Gastrocnemius medialis (tissue), 4 donors: ENCODE data around the gene KLF11. TPM values are rescaled to one million over a fixed set of nuclear protein-coding genes. Genes with fewer than 3 reads are reported as not detected.

Experiments used
- ATAC-seq, 2 donors: fragments of 150-250 bp; one replicate each; pipeline ENCODE4 v1.9.1; 2016
- DNase-seq, 2 donors: peaks; one replicate each; pipeline ENCODE4 v3.0.0-alpha.2; 2019
- H3K27ac ChIP-seq, 4 donors: fragments of 200-600 bp; sonication (generic); 1 replicate in 1 of 4; 2 replicates in 3 of 4; pipeline ENCODE4 v1.5.1; 2016 to 2018; ENCODE audit warnings: mild to moderate bottlenecking in 2 of 4, moderate library complexity in 1 of 4
- H3K27me3 ChIP-seq, 3 donors: fragments of 200-600 bp; sonication (generic) in 2 of 3; 1 replicate in 1 of 3; 2 replicates in 2 of 3; pipeline versions ENCODE4 v1.5.1 to v1.6.0; 2016 to 2019; ENCODE audit warnings: mild to moderate bottlenecking in 1 of 3, moderate library complexity in 1 of 3
- H3K36me3 ChIP-seq, 2 donors: fragments of 200-600 bp; sonication (generic) in 1 of 2; one replicate each; pipeline ENCODE4 v1.5.1; 2017 to 2018
- H3K4me1 ChIP-seq, 2 donors: fragments of 200-600 bp; sonication (generic) in 1 of 2; one replicate each; pipeline ENCODE4 v1.5.1; 2016 to 2017; ENCODE audit warnings: mild to moderate bottlenecking in 2 of 2
- H3K4me3 ChIP-seq, 4 donors: fragments of 200-600 bp; sonication (generic) in 3 of 4; 1 replicate in 1 of 4; 2 replicates in 3 of 4; pipeline ENCODE4 v1.5.1; 2016 to 2019; ENCODE audit warnings: mild to moderate bottlenecking in 2 of 4
- H3K9me3 ChIP-seq, 3 donors: fragments of 200-600 bp; sonication (generic) in 2 of 3; 1 replicate in 1 of 3; 2 replicates in 2 of 3; pipeline ENCODE4 v1.5.1; 2016 to 2019
- POLR2A ChIP-seq, 2 donors: fragments of 450-650 bp; IDR thresholded peaks; one replicate each; pipeline ENCODE4 v1.6.1; 2017; ENCODE audit warnings: antibody characterized with exemption in 2 of 2, mild to moderate bottlenecking in 2 of 2, moderate library complexity in 2 of 2
- in situ Hi-C, 4 donors: fragments of 200-750 bp; cut with MboI; loops; one replicate each; pipeline versions ENCODE4 v1.15.0 to v1.8.0; 2017; ENCODE audit warnings: low sequenced_read_pairs in 4 of 4
- intact Hi-C: fragments of 100-400 bp; cut with DNase I; formaldehyde crosslinking; loops from one replicate; pipeline ENCODE4 v1.15.1; 2023; ENCODE audit warnings: low total_unique reads
- total RNA-seq, 4 donors: library from RNA; depleted of rRNA; stranded (reverse); fragments of >200 nt; gene quantifications; one replicate each; pipeline versions ENCODE4 v1.1.0 to v1.2.3, GENCODE V29; 2016
- TF ChIP-seq, protein P1 (sequence below), 5 experiments: fragments of 450-650 bp in 3 of 5; fragments of 200-600 bp in 2 of 5; sonication (generic) in 2 of 5; IDR thresholded peaks in 4 of 5; conservative IDR thresholded peaks in 1 of 5; 1 replicate in 4 of 5; 2 replicates in 1 of 5; pipeline ENCODE4 v1.5.1; 2016 to 2019; ENCODE audit warnings: antibody characterized with exemption in 5 of 5, mild to moderate bottlenecking in 3 of 5, moderate library complexity in 3 of 5

Gene KLF11
- total RNA-seq, 4 donors from 2014 or later, result 7.6 to 18.3 (median 12.9) TPM

GRCh38 chr2:10095175-10095574 is 51.8 kb downstream of the KLF11 start:
- no peak for TF ChIP-seq POLR2A (IDR thresholded peaks at IDR 0.05)
- TF ChIP-seq, protein P1, sequence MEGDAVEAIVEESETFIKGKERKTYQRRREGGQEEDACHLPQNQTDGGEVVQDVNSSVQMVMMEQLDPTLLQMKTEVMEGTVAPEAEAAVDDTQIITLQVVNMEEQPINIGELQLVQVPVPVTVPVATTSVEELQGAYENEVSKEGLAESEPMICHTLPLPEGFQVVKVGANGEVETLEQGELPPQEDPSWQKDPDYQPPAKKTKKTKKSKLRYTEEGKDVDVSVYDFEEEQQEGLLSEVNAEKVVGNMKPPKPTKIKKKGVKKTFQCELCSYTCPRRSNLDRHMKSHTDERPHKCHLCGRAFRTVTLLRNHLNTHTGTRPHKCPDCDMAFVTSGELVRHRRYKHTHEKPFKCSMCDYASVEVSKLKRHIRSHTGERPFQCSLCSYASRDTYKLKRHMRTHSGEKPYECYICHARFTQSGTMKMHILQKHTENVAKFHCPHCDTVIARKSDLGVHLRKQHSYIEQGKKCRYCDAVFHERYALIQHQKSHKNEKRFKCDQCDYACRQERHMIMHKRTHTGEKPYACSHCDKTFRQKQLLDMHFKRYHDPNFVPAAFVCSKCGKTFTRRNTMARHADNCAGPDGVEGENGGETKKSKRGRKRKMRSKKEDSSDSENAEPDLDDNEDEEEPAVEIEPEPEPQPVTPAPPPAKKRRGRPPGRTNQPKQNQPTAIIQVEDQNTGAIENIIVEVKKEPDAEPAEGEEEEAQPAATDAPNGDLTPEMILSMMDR (IDR thresholded peaks at IDR 0.05 in 4 of 5, conservative IDR thresholded peaks at IDR 0.05 in 1 of 5), result no peak
- no peak overlapping the region for H3K27ac ChIP-seq
- no peaks in the 10 kb centered on the region for H3K9me3 ChIP-seq
- H3K27me3 ChIP-seq, result peaks cover 9 to 16% (median 10%) of the 10 kb centered on the region in 3 donors
- H3K4me3 ChIP-seq, result no peak overlapping the region
- in situ Hi-C loops (no loop called here), intact Hi-C loops (no loop called here)
- H3K36me3 ChIP-seq, result no peaks in the 10 kb centered on the region
- DNase-seq, result no peak
- peaks cover 0 to 6% of the 10 kb centered on the region in 2 donors for H3K4me1 ChIP-seq
- no peak for ATAC-seq

- Histone ChIP-seq H3K27ac (no peak overlapping the region), H3K27me3 (peaks cover 0 to 3% (median 2%) of the 10 kb centered on the region in 3 donors), H3K4me3 (no peak overlapping the region), H3K9me3 (no peaks in the 10 kb centered on the region), H3K4me1 (peaks cover 0 to 6% of the 10 kb centered on the region in 2 donors), H3K36me3 (no peaks in the 10 kb centered on the region)
- in situ Hi-C loops, result no loop called here
- DNase-seq (no peak), ATAC-seq (no peak)
- TF ChIP-seq, protein P1 (IDR thresholded peaks at IDR 0.05 in 4 of 5, conservative IDR thresholded peaks at IDR 0.05 in 1 of 5), result no peak
- no peak for TF ChIP-seq POLR2A (IDR thresholded peaks at IDR 0.05)
- intact Hi-C loops, result loop anchor here (1.0 to 2.0 kb wide), 3 partner anchors 24 to 284 kb away; no protein-coding TSS in a partner anchor
Observed at GRCh38 chr2:10096641-10097040, 53.3 kb downstream of the KLF11 start.

DNA sequence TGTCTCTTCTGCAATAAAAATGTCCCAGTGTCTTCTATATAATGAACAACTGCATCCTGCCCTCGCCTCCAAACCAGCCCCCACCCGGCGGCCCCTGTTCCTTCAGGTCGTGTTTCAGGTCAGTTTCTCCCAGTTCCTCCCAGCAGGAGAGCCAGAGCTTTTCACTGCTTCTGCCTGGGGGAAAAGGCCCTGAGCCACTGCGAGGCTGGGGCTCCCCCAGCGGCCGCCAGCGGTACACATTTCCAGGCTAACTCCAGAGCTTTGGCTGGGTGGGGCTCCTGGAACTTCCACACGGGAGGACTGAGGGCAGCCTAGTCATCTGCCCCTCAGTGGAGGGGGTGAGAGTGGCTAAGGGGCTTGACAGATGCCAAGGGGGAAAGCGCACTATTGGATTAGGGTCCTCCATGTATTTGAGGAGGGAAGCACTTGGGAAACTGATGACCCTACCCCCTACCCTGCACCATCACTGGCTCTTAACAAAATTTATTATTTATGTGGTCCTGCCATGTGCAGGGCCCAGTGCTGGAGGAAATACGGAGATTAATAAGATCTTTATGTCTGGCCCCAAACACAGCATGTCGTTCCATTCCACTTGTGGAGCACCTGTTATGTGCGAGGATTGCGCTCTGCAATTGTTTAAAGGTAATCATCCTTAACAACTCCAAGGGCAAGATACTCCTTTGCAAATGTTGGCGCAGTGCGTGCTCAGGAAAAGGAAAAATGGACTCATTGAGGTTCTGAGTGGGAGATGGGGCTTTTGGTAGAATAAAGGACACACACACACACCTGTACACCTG is 54.2 kb downstream of the KLF11 start:
- Histone ChIP-seq H3K27ac (no peak overlapping the region), H3K9me3 (no peaks in the 10 kb centered on the region), H3K4me1 (peaks cover 0 to 6% of the 10 kb centered on the region in 2 donors), H3K27me3 (no peaks in the 10 kb centered on the region), H3K4me3 (no peak overlapping the region), H3K36me3 (no peaks in the 10 kb centered on the region)
- DNase-seq, result peak; percentile 30 to 39
- TF ChIP-seq, protein P1 (IDR thresholded peaks at IDR 0.05 in 4 of 5, conservative IDR thresholded peaks at IDR 0.05 in 1 of 5), result peak; percentile 66 to 91 (median 79)
- no peak for TF ChIP-seq POLR2A (IDR thresholded peaks at IDR 0.05)
- intact Hi-C loops (loop anchor here (1.0 to 2.0 kb wide), 3 partner anchors 25 to 285 kb away; no protein-coding TSS in a partner anchor), in situ Hi-C loops (no loop called here)
- ATAC-seq, result peak; percentile 66 to 80

GRCh38 chr2:10101491-10101890 is 58.1 kb downstream of the KLF11 start:
- no peak overlapping the region for H3K27ac ChIP-seq

More at GRCh38 chr2:10101491-10101890, 58.1 kb downstream of the KLF11 start:
- Histone ChIP-seq H3K36me3 (no peaks in the 10 kb centered on the region), H3K4me3 (no peak overlapping the region), H3K27me3 (no peaks in the 10 kb centered on the region), H3K9me3 (no peaks in the 10 kb centered on the region), H3K4me1 (peaks cover 0 to 6% of the 10 kb centered on the region in 2 donors)
- intact Hi-C loops (no loop called here), in situ Hi-C loops (loop anchor here in 1 of 4 donors (25.0 kb wide), 1 partner anchor 561 kb away; no protein-coding TSS in a partner anchor)
- no peak for TF ChIP-seq POLR2A (IDR thresholded peaks at IDR 0.05)
- TF ChIP-seq, protein P1 (IDR thresholded peaks at IDR 0.05 in 4 of 5, conservative IDR thresholded peaks at IDR 0.05 in 1 of 5), result no peak
- ATAC-seq (no peak), DNase-seq (no peak)
